Smooth muscle cell of the brain vasculature (primary cell): ENCODE results near the gene NRG2.

Experiments
- DNase-seq: peaks from one replicate; pipeline ENCODE4 v3.0.0-alpha.2; 2012; ENCODE audit warnings: low read depth, low spot score

Gene NRG2

GRCh38 chr5:139946440-139946839, 96.7 kb downstream of the NRG2 start:
- DNase-seq = no peak

- DNase-seq = no peak
Observed at GRCh38 chr5:139946006-139946405, 97.1 kb downstream of the NRG2 start.

DNA sequence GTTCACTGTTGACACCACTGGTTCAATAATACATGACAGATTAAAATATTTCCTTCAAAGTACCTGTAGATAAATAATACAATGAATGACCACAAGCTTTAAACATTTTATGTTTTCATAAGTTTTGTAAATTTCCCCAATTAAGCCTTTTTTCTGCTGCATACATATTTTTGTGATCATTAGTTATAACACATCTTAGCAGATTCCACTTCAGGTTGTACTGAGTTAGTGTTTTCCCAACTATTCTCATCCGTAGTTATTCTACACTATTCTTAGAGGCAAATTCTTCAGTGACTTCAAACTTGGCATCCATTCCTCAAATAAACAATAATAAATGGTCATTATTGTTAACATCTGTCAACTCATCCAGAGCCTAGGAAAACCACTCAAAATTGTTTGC, 100.9 kb downstream of the NRG2 start:
- no peak for DNase-seq

- DNase-seq = no peak
Observed at GRCh38 chr5:139930406-139930805, 112.7 kb downstream of the NRG2 start.

DNA sequence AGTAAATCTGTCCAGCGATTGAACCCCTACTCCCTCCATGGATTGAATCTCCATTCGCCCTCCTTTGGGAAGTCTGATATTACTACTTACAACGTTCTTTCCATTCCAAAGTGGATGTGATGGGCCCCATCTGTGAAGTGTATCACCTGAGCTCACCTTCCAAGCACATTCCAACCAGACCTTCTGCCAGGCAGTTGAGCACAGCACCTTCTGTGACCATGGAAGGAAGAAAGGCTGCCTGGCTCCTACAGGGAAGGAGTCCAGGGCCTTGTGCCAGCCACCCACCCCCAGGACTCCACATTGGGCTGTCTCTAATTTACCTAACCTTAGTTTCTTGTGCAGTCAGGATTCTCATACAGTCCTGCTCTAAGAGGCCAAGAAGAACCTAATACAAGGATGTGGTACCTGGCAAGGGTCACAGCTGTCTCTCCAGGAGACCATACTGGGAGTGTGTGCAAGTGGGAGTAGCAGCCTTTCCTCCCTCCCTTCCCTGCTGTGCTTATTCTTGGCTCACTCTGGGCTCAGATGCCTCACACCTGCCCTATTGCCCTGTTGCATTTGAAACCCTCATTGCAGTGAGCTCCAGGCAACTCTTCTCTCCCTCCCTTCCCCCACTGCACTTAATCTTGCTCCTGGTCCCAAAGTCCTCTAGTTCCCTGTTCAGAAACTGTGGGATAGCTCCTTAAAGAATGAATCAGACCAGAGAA, 116.1 kb downstream of the NRG2 start:
- no peak for DNase-seq

DNA sequence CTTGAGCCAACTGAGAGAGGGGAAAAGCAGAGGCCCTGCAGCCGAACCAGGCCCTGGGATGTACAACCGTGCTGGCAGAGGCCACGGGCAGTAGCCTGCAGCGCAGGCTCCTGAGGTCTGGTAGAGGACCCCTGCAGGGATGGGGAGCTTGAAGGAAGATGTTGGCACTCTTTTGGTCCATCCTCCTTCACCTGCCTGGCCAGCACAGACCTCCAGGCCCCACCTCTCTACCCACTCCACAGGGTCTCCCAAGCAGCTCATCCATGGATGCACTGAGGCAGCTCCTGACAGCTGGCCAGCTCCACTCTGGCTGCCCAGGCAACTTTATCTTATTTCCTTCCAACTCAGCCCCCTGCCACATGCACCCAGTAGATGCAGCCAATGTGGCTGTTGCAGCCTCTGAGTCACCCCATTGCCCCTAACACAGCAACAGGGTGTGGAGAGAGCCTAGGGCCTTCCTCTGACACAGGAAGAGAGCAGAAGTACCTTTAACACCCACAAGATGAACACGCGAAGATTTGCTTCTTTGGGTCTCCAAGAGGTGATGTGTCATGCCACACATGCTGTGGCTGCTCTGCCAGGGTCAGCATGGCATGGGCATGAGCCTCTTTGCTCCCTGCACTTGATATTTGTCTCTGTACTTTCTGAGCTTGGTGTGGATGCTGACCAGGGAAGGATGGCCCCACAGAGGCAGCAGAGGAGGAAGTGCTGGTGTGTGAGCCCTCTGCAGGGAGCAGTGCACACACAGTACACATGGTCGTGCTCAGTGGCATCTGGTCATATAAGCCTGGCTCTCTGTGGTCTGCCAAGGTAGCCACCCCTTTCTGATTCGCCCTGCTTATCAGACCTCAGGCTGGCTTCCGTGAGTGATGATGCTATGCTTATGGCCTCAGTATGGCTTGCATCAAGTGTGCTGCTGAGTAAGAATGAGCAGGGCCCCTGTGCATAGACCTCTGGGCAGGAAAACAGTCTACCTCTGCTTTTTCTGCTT, 117.2 kb downstream of the NRG2 start:
- no peak for DNase-seq

- no peak for DNase-seq
Observed at GRCh38 chr5:139925216-139925562, 117.9 kb downstream of the NRG2 start.

- DNase-seq = no peak
Observed at GRCh38 chr5:139924294-139925215, 118.5 kb downstream of the NRG2 start.

DNA sequence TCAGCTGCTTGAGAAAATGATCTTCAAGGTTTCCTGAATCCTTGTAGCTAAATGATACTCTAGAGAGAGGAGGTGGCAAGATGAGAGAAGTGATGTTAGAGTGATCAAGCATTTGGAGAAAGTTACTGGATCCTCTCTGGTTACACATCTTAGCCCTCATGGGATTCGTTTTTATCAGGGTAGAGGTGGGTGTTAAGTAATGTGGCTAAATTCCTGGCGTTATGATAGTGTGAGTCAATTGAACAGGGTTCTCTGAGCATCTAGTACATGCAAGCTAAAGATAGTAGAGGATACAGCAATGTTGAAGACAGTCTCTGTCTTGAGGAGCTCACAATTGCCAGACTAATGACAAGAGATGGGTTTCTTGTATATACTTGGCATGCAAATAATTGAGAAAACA, 123.8 kb downstream of the NRG2 start:
- DNase-seq = no peak

DNA sequence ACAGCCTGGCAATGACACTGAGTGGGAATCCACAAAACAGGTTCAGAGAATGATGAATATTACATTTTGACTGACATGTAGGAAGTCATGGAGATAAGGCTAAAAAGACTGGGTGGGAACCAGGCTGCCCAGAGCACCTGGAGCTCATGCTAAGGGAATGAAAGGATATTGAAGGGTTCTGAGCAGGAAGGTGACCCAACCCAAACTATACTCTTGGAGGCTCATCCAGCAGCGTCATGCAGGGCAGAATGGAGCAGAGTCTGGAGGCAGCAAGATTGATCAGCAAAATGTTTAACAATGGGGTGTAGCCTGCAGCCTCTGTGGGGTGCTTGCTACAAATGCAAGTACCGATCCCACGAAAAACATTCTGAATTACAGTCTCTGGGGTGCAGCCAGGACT, 127.3 kb downstream of the NRG2 start:
- DNase-seq = no peak

- DNase-seq = no peak
Observed at GRCh38 chr5:139915266-139915665, 127.8 kb downstream of the NRG2 start.

- no peak for DNase-seq
Observed at GRCh38 chr5:139914218-139914807, 128.8 kb downstream of the NRG2 start.

DNA sequence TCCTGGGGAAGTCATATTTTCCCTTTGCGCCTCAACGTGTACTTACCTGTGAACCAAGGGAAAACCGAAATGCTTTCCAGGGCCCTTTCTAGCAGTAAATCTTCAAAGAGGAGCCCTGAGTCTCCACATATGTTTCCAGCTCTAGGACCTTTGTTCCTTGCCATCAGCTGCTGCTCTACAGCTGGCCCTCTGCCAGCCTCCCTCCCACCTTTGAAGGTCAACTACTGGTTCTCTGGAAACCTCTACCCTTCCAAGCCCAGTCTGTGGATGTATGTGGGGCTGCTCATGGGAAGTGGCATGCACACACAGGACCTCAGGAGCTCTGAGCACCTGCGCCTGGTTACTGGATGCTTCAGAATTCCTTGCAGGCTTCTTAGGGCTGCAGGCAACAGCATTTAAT, 130.3 kb downstream of the NRG2 start:
- DNase-seq = no peak

DNA sequence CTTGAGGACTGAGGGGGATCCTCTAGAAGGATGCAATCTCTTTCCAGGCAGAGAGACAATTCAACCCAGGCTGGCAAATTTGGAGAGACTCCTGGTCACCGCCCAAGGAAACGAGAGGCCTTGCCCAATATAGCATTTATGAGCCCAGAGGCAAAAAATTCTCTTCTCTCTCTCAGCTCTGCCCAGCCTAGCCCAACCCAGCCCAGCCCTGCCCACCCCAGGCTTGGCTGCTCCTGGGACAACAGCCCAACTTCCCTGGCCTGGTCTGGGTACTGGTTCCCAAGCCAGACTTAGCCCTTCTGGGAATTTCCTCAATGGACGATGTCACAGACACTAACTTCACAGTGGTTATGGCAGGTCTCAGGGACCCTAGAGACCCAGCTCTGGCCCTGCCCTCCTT, 130.9 kb downstream of the NRG2 start:
- DNase-seq = no peak

DNA sequence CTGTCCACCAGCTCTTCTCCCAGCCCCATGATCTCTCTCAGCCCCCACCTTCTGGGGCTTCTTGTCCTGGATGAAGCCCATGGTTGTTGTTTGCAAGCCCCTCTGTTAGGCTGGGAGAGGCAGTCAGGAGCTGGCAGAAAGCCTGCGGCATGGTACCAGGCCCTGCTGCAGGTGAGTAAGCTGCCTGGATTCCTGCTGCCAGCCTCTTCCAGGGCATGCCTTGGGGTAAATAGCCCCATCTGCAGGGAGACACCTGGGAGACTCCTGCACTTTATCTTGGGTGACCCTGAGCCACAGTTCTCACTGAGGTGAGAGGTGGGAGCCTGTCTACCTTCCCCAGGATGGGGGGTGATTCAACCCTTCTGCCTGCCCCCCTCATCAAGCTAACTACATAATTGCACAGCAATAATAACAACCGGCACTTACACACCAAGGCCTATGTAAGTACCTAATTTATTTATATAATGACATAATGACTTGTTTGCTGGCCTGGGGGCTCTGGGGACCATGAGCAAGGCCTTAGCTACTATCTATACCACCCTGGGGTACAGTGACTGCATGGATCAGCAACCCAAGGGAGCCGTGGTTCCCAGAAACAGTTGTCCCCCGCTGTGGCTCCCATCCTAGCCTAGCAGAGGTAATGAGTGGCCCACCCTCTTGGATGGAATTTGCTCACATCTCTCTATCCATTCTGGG, 131.5 kb downstream of the NRG2 start:
- DNase-seq = no peak

- DNase-seq = no peak
Observed at GRCh38 chr5:139910901-139911300, 132.2 kb downstream of the NRG2 start.

DNA sequence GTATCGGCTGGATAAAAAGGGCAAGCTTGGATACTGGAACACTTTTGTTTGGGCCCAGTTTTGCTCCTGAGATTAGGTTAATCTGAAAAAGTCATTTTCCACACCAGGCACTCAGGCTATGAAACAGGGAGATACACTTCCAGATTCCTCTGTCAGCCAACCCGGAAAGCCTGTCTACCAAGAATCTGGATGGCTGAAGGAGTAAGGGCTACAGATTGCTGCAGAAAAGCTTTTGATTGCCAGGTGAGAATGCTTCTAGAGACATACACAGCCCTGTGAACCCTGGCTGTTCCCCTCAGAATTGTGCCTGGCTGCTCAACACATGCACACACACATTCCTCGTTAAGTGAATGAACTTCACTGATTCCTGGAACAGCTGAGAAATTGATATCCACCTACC, 133.1 kb downstream of the NRG2 start:
- DNase-seq = no peak

- DNase-seq = no peak
Observed at GRCh38 chr5:139908749-139909148, 134.3 kb downstream of the NRG2 start.

DNA sequence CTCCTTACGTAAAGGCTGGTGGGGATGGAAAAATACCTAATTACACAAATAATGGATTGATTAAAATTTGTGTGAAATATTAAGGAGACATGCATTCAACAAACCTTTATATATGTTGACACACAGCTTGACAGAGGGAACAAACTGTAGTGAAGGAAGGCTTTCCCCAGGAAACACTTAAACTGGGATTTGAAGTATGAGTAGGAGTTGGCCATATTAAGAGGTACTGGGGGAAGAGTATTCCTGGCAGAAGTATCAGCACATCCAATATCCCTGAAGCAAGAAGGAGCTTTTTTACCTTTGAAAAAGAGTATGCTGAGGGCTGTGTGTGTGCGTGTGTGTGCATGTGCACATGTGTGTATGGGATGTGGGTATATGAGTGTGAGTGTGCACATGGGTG, 136.4 kb downstream of the NRG2 start:
- DNase-seq = no peak

- no peak for DNase-seq
Observed at GRCh38 chr5:139904816-139905661, 138.1 kb downstream of the NRG2 start.
